GM19468 (cell line): ENCODE data around the gene TLK2.
"Not testable (repeated sequence)": the region's sequence is repeated elsewhere in the genome, so short reads cannot be mapped to it uniquely, and the experiment has no call there.

ENCODE experiments used
- ATAC-seq: cut with Tn5 transposase; IDR thresholded peaks from one replicate; pipeline ENCODE4 v1.9.1; 2021; ENCODE audit warnings: mild to moderate bottlenecking, moderate library complexity, moderate number of reproducible peaks; ENCODE audit not compliant: unreplicated experiment; ENCODE audit errors: extremely low read depth

TLK2 gene

GRCh38 chr17:62479639-62480258 is 1.1 kb downstream of the TLK2 start:
- ATAC-seq: not testable (repeated sequence)

GRCh38 chr17:62482553-62482952 is 3.9 kb downstream of the TLK2 start:
- not testable (repeated sequence) for ATAC-seq

GRCh38 chr17:62490990-62491389 is 12.4 kb downstream of the TLK2 start:
- not testable (repeated sequence) for ATAC-seq

GRCh38 chr17:62493049-62493655 is 14.5 kb downstream of the TLK2 start:
- not testable (repeated sequence) for ATAC-seq

- not testable (repeated sequence) for ATAC-seq
These were observed 15.4 kb downstream of the TLK2 start for GRCh38 chr17:62494073-62494472.

GRCh38 chr17:62496344-62496743 is 17.7 kb downstream of the TLK2 start:
- ATAC-seq: not testable (repeated sequence)

- ATAC-seq: not testable (repeated sequence)
These were observed 20.2 kb downstream of the TLK2 start for GRCh38 chr17:62498796-62499195.

GRCh38 chr17:62500463-62500862 is 21.8 kb downstream of the TLK2 start:
- not testable (repeated sequence) for ATAC-seq

GRCh38 chr17:62504857-62505256 is 26.2 kb downstream of the TLK2 start:
- ATAC-seq: not testable (repeated sequence)

GRCh38 chr17:62507191-62507836 is 28.7 kb downstream of the TLK2 start:
- not testable (repeated sequence) for ATAC-seq

- ATAC-seq: not testable (repeated sequence)
These were observed 31.7 kb downstream of the TLK2 start for GRCh38 chr17:62510247-62510819.

- ATAC-seq: not testable (repeated sequence)
These were observed 32.4 kb downstream of the TLK2 start for GRCh38 chr17:62511014-62511413.

GRCh38 chr17:62516376-62516775 is 37.8 kb downstream of the TLK2 start:
- ATAC-seq: not testable (repeated sequence)

GRCh38 chr17:62521295-62521694 is 42.7 kb downstream of the TLK2 start:
- ATAC-seq: not testable (repeated sequence)

GRCh38 chr17:62524077-62524476 is 45.5 kb downstream of the TLK2 start:
- ATAC-seq: not testable (repeated sequence)

GRCh38 chr17:62525317-62525716 is 46.7 kb downstream of the TLK2 start:
- not testable (repeated sequence) for ATAC-seq

- ATAC-seq: not testable (repeated sequence)
These were observed 52.3 kb downstream of the TLK2 start for GRCh38 chr17:62530936-62531335.

- ATAC-seq: not testable (repeated sequence)
These were observed 57.9 kb downstream of the TLK2 start for GRCh38 chr17:62536557-62536956.

- ATAC-seq: not testable (repeated sequence)
These were observed 62.4 kb downstream of the TLK2 start for GRCh38 chr17:62541073-62541472.

- not testable (repeated sequence) for ATAC-seq
These were observed 64.7 kb downstream of the TLK2 start for GRCh38 chr17:62543278-62543775.

GRCh38 chr17:62546066-62546465 is 67.4 kb downstream of the TLK2 start:
- not testable (repeated sequence) for ATAC-seq
